ACC112 (cell line): Measurements from ENCODE around the gene CPXM1.
"Not testable (repeated sequence)": the region's sequence is repeated elsewhere in the genome, so short reads cannot be mapped to it uniquely, and the experiment has no call there.

Source experiments
- H2AFZ ChIP-seq: fragments of 200-600 bp; sonication (generic); one replicate; pipeline ENCODE4 v1.6.0; 2017; ENCODE audit warnings: antibody characterized with exemption, low read length; ENCODE audit not compliant: unreplicated experiment
- H3K27ac ChIP-seq: fragments of 200-600 bp; sonication (generic); 2 replicates; pipeline ENCODE4 v1.5.1; 2014; ENCODE audit warnings: low read depth, mild to moderate bottlenecking, antibody characterized with exemption, low read length, moderate library complexity
- H3K27me3 ChIP-seq: fragments of 200-600 bp; sonication (generic); 2 replicates; pipeline ENCODE4 v1.6.1; 2014; ENCODE audit warnings: mild to moderate bottlenecking, antibody characterized with exemption, low read length, moderate library complexity, mixed read lengths; ENCODE audit not compliant: insufficient read depth
- H3K36me3 ChIP-seq: fragments of 200-600 bp; sonication (generic); 2 replicates; pipeline ENCODE4 v1.6.1; 2016; ENCODE audit warnings: mild to moderate bottlenecking, antibody characterized with exemption, low read length, moderate library complexity, mixed read lengths; ENCODE audit not compliant: insufficient read depth
- H3K4me1 ChIP-seq: fragments of 200-600 bp; sonication (generic); one replicate; pipeline ENCODE4 v1.6.1; 2016; ENCODE audit warnings: low read length, mixed read lengths; ENCODE audit not compliant: insufficient read depth, unreplicated experiment, control insufficient read depth
- H3K4me3 ChIP-seq: fragments of 200-600 bp; sonication (generic); 2 replicates; pipeline ENCODE4 v1.5.1; 2014; ENCODE audit warnings: mild to moderate bottlenecking, low read depth, low read length
- H3K79me2 ChIP-seq: fragments of 200-600 bp; sonication (generic); one replicate; pipeline ENCODE4 v1.6.0; 2016; ENCODE audit warnings: low read length; ENCODE audit not compliant: control insufficient read depth, unreplicated experiment, insufficient read depth

The CPXM1 gene

GRCh38 chr20:2793471-2793870 is 7.0 kb downstream of the CPXM1 start:
- Histone ChIP-seq H3K27me3 (peaks cover 65% of the 10 kb centered on the region), H3K4me3 (no peak overlapping the region), H3K4me1 (no peaks in the 10 kb centered on the region), H2AFZ (no peak overlapping the region), H3K79me2 (no peaks in the 10 kb centered on the region), H3K36me3 (no peaks in the 10 kb centered on the region), H3K27ac (no peak overlapping the region)

DNA sequence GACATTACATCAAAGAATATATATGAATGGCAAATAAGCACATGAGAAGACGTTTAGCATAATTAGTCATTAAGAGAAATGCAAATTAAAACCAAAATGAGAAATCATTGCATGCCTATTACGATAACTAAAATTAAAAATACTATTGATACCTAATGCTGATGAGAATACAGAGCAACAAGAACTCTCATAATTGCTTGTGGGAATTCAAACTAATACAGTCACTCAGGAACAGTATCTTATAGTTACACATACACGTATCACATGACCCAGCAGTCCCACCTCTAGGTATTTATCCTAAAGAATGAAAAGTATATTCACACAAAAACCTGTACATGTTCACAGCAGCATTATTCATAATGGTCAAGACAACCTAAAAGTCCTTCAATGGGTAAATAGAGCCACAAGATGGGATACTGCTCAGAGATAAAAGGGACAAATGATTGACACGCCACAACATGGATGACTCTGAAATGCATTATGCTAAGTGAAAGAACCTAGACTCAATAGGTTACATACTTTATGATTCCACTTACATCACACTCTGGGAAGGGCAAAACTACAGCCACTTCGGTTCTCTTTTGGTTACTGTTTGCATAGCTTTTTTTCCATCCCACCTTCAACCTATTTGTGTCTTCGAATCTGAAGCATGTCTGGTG is 16.4 kb downstream of the CPXM1 start:
- Histone ChIP-seq H3K4me3 (no peak overlapping the region), H3K27ac (no peak overlapping the region), H3K79me2 (no peaks in the 10 kb centered on the region), H3K36me3 (no peaks in the 10 kb centered on the region), H3K4me1 (no peaks in the 10 kb centered on the region), H3K27me3 (peaks cover 58% of the 10 kb centered on the region), H2AFZ (no peak overlapping the region)

DNA sequence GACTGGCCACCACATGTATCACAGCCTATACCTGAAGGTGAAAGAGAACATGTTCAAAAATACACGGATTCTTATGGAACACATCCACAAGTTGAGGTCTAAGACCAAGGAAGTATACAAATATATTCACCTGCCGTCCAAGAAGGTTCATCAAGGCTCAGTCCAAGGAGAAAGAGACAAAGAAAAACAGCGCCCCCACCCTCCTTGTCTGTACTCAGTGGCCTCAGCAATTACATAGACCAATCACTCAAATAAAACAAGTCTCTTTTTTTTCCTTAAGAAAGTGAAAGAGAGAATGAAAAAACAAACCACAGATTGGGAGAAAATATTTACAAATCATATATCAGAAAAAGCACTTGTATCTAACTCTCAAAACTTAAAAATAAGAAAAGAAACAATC is 19.5 kb downstream of the CPXM1 start:
- Histone ChIP-seq H3K4me1 (no peaks in the 10 kb centered on the region), H3K4me3 (no peak overlapping the region), H3K27ac (no peak overlapping the region), H3K36me3 (no peaks in the 10 kb centered on the region), H2AFZ (no peak overlapping the region), H3K27me3 (peaks cover 54% of the 10 kb centered on the region), H3K79me2 (no peaks in the 10 kb centered on the region)

GRCh38 chr20:2778602-2779321 is 21.7 kb downstream of the CPXM1 start:
- no peaks in the 10 kb centered on the region for H3K4me1 ChIP-seq

DNA sequence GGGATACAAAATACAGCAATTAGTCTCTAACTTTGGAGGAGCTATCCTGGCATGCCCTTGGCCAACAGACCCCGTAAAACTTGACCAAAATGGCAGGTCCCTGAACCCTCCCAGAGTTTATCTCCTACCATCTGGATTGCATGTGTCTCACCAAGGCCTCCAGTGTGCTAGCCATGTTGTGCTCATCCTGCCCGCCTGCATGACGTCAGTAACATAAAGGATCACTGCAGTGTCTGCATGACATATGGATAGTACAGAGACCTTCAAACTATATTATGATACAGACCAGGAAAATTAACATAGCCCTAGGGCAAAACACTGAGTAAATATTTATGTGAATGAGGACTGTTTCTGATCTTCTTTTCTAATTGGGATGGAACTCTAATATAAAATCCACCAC is 25.3 kb downstream of the CPXM1 start:
- Histone ChIP-seq H3K36me3 (no peaks in the 10 kb centered on the region), H2AFZ (no peak overlapping the region), H3K27ac (no peak overlapping the region), H3K4me3 (no peak overlapping the region), H3K4me1 (no peaks in the 10 kb centered on the region), H3K79me2 (no peaks in the 10 kb centered on the region), H3K27me3 (peaks cover 32% of the 10 kb centered on the region)

More at GRCh38 chr20:2778602-2779321, 21.7 kb downstream of the CPXM1 start:
- Histone ChIP-seq H3K79me2 (no peaks in the 10 kb centered on the region), H3K27me3 (peaks cover 55% of the 10 kb centered on the region), H3K27ac (no peak overlapping the region), H2AFZ (no peak overlapping the region), H3K36me3 (no peaks in the 10 kb centered on the region), H3K4me3 (no peak overlapping the region)

- Histone ChIP-seq H3K27ac (no peak overlapping the region), H3K27me3 (peaks cover 34% of the 10 kb centered on the region), H2AFZ (no peak overlapping the region), H3K36me3 (no peaks in the 10 kb centered on the region), H3K79me2 (no peaks in the 10 kb centered on the region), H3K4me3 (no peak overlapping the region), H3K4me1 (no peaks in the 10 kb centered on the region)
These were observed 26.6 kb downstream of the CPXM1 start for GRCh38 chr20:2773812-2774211.

DNA sequence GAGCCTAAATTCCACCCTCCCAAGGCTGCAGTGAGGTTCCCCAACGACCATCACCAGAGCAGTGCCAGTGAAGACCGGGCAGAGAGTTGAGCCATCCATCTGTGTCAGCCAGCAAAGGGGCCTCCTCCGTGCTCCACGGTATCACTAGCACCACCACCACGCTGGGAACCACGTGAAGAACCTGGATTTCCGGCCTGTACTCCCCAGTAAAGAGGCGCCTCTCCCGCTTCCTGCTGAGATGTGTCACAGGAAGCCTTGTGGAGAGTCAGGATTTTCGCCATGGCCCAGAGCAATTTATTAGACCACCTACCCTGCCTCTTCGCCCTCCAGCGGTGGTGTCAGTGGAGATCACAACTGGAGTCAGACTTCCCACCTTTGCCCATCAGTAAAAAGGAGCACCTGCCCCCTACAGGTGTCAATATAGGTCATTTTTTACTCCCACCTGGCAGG is 28.8 kb downstream of the CPXM1 start:
- no peaks in the 10 kb centered on the region for H3K36me3 ChIP-seq
- H3K27ac ChIP-seq: no peak overlapping the region
- H3K27me3 ChIP-seq: peaks cover 25% of the 10 kb centered on the region
- H3K79me2 ChIP-seq: no peaks in the 10 kb centered on the region
- H3K4me1 ChIP-seq: peaks cover 9% of the 10 kb centered on the region
- H2AFZ ChIP-seq: no peak overlapping the region
- no peak overlapping the region for H3K4me3 ChIP-seq

DNA sequence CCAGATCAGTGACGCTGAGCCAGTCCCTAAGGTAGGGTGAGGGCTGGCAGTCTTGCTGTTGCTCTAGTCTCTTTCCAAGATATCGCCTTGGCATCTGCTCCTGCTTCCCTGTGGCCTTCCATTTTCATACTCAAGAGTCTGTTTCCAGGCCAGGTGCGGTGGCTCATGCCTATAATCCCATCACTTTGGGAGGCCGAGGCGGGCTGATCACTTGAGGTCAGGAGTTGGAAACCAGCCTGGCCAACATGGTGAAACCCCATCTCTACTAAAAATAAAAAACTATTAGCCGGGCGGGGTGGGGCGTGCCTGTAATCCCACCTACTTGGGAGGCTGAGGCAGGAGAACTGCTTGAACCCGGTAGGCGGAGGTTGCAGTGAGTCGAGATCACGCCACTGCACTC is 30.3 kb downstream of the CPXM1 start:
- H3K4me1 ChIP-seq, H3K4me3 ChIP-seq, H3K27ac ChIP-seq, H3K79me2 ChIP-seq, H3K36me3 ChIP-seq, H2AFZ ChIP-seq: not testable (repeated sequence)
- peaks cover 15% of the 10 kb centered on the region for H3K27me3 ChIP-seq

- Histone ChIP-seq H3K27ac (no peak overlapping the region), H3K79me2 (no peaks in the 10 kb centered on the region), H3K4me1 (peaks cover 9% of the 10 kb centered on the region), H3K36me3 (no peaks in the 10 kb centered on the region), H2AFZ (no peak overlapping the region), H3K4me3 (no peak overlapping the region), H3K27me3 (peaks cover 22% of the 10 kb centered on the region)
These were observed 31.8 kb downstream of the CPXM1 start for GRCh38 chr20:2768632-2769015.

- Histone ChIP-seq H3K27me3 (peaks cover 28% of the 10 kb centered on the region), H2AFZ (no peak overlapping the region), H3K27ac (no peak overlapping the region), H3K4me3 (no peak overlapping the region), H3K36me3 (no peaks in the 10 kb centered on the region), H3K79me2 (no peaks in the 10 kb centered on the region), H3K4me1 (peaks cover 9% of the 10 kb centered on the region)
These were observed 32.4 kb downstream of the CPXM1 start for GRCh38 chr20:2767768-2768631.
